Measurements from ENCODE around the gene SLC9A9. TPM values are rescaled to one million over a fixed set of nuclear protein-coding genes. Genes with fewer than 3 reads are reported as not detected.
A peak's percentile ranks its signal among the peaks of the same experiment; 100 is the strongest.

SLC9A9 gene
- total and polyA plus RNA-seq, 4 donors, result 12.0 to 39.7 (median 19.1) TPM

GRCh38 chr3:143271136-143271535, 577.1 kb downstream of the SLC9A9 start:
- Histone ChIP-seq H3K9me3 (ENCODE audit: control insufficient read depth, insufficient read depth, low read length) (no peaks in the 10 kb centered on the region), H3K27me3 (ENCODE audit: control insufficient read depth, insufficient read depth, low read length) (no peaks in the 10 kb centered on the region), H3K4me1 (ENCODE audit: control insufficient read depth, insufficient read depth, low read length) (no peaks in the 10 kb centered on the region), H3K36me3 (ENCODE audit: control insufficient read depth, insufficient read depth, low read length) (no peaks in the 10 kb centered on the region), H3K27ac (ENCODE audit: low read depth, low read length) (no peak overlapping the region), H3K4me3 (ENCODE audit: low read depth, low read length) (no peak overlapping the region)
- no CpG with 5 or more reads among the region's 2 CpGs for WGBS (ENCODE audit: insufficient coverage)
- DNase-seq (ENCODE audit: low read depth in 4 of 6, low spot score in 6 of 6), result peak in 1 of 6 donors; percentile 60

- WGBS (ENCODE audit: insufficient coverage), result 97% methylated on average over 3 of the region's 3 CpGs
- H3K4me3 ChIP-seq (ENCODE audit: low read depth, low read length), result no peak overlapping the region
Observed at GRCh38 chr3:143269741-143270140, 578.5 kb downstream of the SLC9A9 start.

GRCh38 chr3:143267989-143268388, 580.3 kb downstream of the SLC9A9 start:
- WGBS (ENCODE audit: insufficient coverage), result 92% methylated on average over 1 of the region's 1 CpG
- no peaks in the 10 kb centered on the region for H3K4me1 ChIP-seq (ENCODE audit: control insufficient read depth, insufficient read depth, low read length)
- no peak overlapping the region for H3K27ac ChIP-seq (ENCODE audit: low read depth, low read length)
- no peaks in the 10 kb centered on the region for H3K9me3 ChIP-seq (ENCODE audit: control insufficient read depth, insufficient read depth, low read length)
- H3K27me3 ChIP-seq (ENCODE audit: control insufficient read depth, insufficient read depth, low read length), result no peaks in the 10 kb centered on the region
- H3K36me3 ChIP-seq (ENCODE audit: control insufficient read depth, insufficient read depth, low read length), result peaks cover 3% of the 10 kb centered on the region
- no peak for DNase-seq (ENCODE audit: low read depth in 4 of 6, low spot score in 6 of 6)
- H3K4me3 ChIP-seq (ENCODE audit: low read depth, low read length), result no peak overlapping the region

More at GRCh38 chr3:143269741-143270140, 578.5 kb downstream of the SLC9A9 start:
- Histone ChIP-seq H3K9me3 (ENCODE audit: control insufficient read depth, insufficient read depth, low read length) (no peaks in the 10 kb centered on the region), H3K27me3 (ENCODE audit: control insufficient read depth, insufficient read depth, low read length) (no peaks in the 10 kb centered on the region), H3K27ac (ENCODE audit: low read depth, low read length) (no peak overlapping the region), H3K36me3 (ENCODE audit: control insufficient read depth, insufficient read depth, low read length) (peaks cover 3% of the 10 kb centered on the region), H3K4me1 (ENCODE audit: control insufficient read depth, insufficient read depth, low read length) (no peaks in the 10 kb centered on the region)
- no peak for DNase-seq (ENCODE audit: low read depth in 4 of 6, low spot score in 6 of 6)

- H3K27me3 ChIP-seq (ENCODE audit: control insufficient read depth, insufficient read depth, low read length), result no peaks in the 10 kb centered on the region
- H3K4me3 ChIP-seq (ENCODE audit: low read depth, low read length), result no peak overlapping the region
- no peak overlapping the region for H3K27ac ChIP-seq (ENCODE audit: low read depth, low read length)
- H3K9me3 ChIP-seq (ENCODE audit: control insufficient read depth, insufficient read depth, low read length), result no peaks in the 10 kb centered on the region
- H3K36me3 ChIP-seq (ENCODE audit: control insufficient read depth, insufficient read depth, low read length), result peaks cover 3% of the 10 kb centered on the region
- DNase-seq (ENCODE audit: low read depth in 4 of 6, low spot score in 6 of 6), result no peak
- H3K4me1 ChIP-seq (ENCODE audit: control insufficient read depth, insufficient read depth, low read length), result no peaks in the 10 kb centered on the region
Observed at GRCh38 chr3:143266927-143267326, 581.3 kb downstream of the SLC9A9 start.

GRCh38 chr3:143266511-143266910, 581.8 kb downstream of the SLC9A9 start:
- H3K36me3 ChIP-seq (ENCODE audit: control insufficient read depth, insufficient read depth, low read length), result peaks cover 3% of the 10 kb centered on the region
- H3K27me3 ChIP-seq (ENCODE audit: control insufficient read depth, insufficient read depth, low read length), result no peaks in the 10 kb centered on the region
- no peak overlapping the region for H3K4me3 ChIP-seq (ENCODE audit: low read depth, low read length)
- no peaks in the 10 kb centered on the region for H3K4me1 ChIP-seq (ENCODE audit: control insufficient read depth, insufficient read depth, low read length)
- WGBS (ENCODE audit: insufficient coverage), result no CpG with 5 or more reads among the region's 2 CpGs
- no peaks in the 10 kb centered on the region for H3K9me3 ChIP-seq (ENCODE audit: control insufficient read depth, insufficient read depth, low read length)
- no peak overlapping the region for H3K27ac ChIP-seq (ENCODE audit: low read depth, low read length)
- DNase-seq (ENCODE audit: low read depth in 4 of 6, low spot score in 6 of 6), result peak in 2 of 6 donors; percentile 18 to 73

GRCh38 chr3:143265501-143266070, 582.7 kb downstream of the SLC9A9 start:
- H3K4me3 ChIP-seq (ENCODE audit: low read depth, low read length), result no peak overlapping the region
- no peaks in the 10 kb centered on the region for H3K4me1 ChIP-seq (ENCODE audit: control insufficient read depth, insufficient read depth, low read length)
- H3K27me3 ChIP-seq (ENCODE audit: control insufficient read depth, insufficient read depth, low read length), result no peaks in the 10 kb centered on the region
- peaks cover 3% of the 10 kb centered on the region for H3K36me3 ChIP-seq (ENCODE audit: control insufficient read depth, insufficient read depth, low read length)
- no peaks in the 10 kb centered on the region for H3K9me3 ChIP-seq (ENCODE audit: control insufficient read depth, insufficient read depth, low read length)
- H3K27ac ChIP-seq (ENCODE audit: low read depth, low read length), result no peak overlapping the region
- 95% methylated on average over 5 of the region's 7 CpGs for WGBS (ENCODE audit: insufficient coverage)
- no peak for DNase-seq (ENCODE audit: low read depth in 4 of 6, low spot score in 6 of 6)

GRCh38 chr3:143263852-143264513, 584.3 kb downstream of the SLC9A9 start:
- H3K36me3 ChIP-seq (ENCODE audit: control insufficient read depth, insufficient read depth, low read length), result peaks cover 3% of the 10 kb centered on the region
- DNase-seq (ENCODE audit: low read depth in 4 of 6, low spot score in 6 of 6), result no peak
- WGBS (ENCODE audit: insufficient coverage), result 96% methylated on average over 4 of the region's 5 CpGs
- no peaks in the 10 kb centered on the region for H3K9me3 ChIP-seq (ENCODE audit: control insufficient read depth, insufficient read depth, low read length)
- no peaks in the 10 kb centered on the region for H3K4me1 ChIP-seq (ENCODE audit: control insufficient read depth, insufficient read depth, low read length)
- H3K27me3 ChIP-seq (ENCODE audit: control insufficient read depth, insufficient read depth, low read length), result no peaks in the 10 kb centered on the region
- no peak overlapping the region for H3K27ac ChIP-seq (ENCODE audit: low read depth, low read length)
- no peak overlapping the region for H3K4me3 ChIP-seq (ENCODE audit: low read depth, low read length)

- Histone ChIP-seq H3K4me3 (ENCODE audit: low read depth, low read length) (no peak overlapping the region), H3K27me3 (ENCODE audit: control insufficient read depth, insufficient read depth, low read length) (no peaks in the 10 kb centered on the region), H3K36me3 (ENCODE audit: control insufficient read depth, insufficient read depth, low read length) (peaks cover 3% of the 10 kb centered on the region), H3K9me3 (ENCODE audit: control insufficient read depth, insufficient read depth, low read length) (no peaks in the 10 kb centered on the region), H3K4me1 (ENCODE audit: control insufficient read depth, insufficient read depth, low read length) (no peaks in the 10 kb centered on the region), H3K27ac (ENCODE audit: low read depth, low read length) (no peak overlapping the region)
- DNase-seq (ENCODE audit: low read depth in 4 of 6, low spot score in 6 of 6), result no peak
- WGBS (ENCODE audit: insufficient coverage), result 55% methylated on average over 1 of the region's 2 CpGs
Observed at GRCh38 chr3:143261848-143262247, 586.4 kb downstream of the SLC9A9 start.

GRCh38 chr3:143258692-143259091, 589.6 kb downstream of the SLC9A9 start:
- WGBS (ENCODE audit: insufficient coverage), result 92% methylated on average over 2 of the region's 4 CpGs
- DNase-seq (ENCODE audit: low read depth in 4 of 6, low spot score in 6 of 6), result no peak
- Histone ChIP-seq H3K9me3 (ENCODE audit: control insufficient read depth, insufficient read depth, low read length) (no peaks in the 10 kb centered on the region), H3K4me1 (ENCODE audit: control insufficient read depth, insufficient read depth, low read length) (no peaks in the 10 kb centered on the region), H3K36me3 (ENCODE audit: control insufficient read depth, insufficient read depth, low read length) (no peaks in the 10 kb centered on the region), H3K27ac (ENCODE audit: low read depth, low read length) (no peak overlapping the region), H3K4me3 (ENCODE audit: low read depth, low read length) (no peak overlapping the region), H3K27me3 (ENCODE audit: control insufficient read depth, insufficient read depth, low read length) (no peaks in the 10 kb centered on the region)

GRCh38 chr3:143256416-143256815, 591.9 kb downstream of the SLC9A9 start:
- H3K27me3 ChIP-seq (ENCODE audit: control insufficient read depth, insufficient read depth, low read length), result no peaks in the 10 kb centered on the region
- H3K36me3 ChIP-seq (ENCODE audit: control insufficient read depth, insufficient read depth, low read length), result no peaks in the 10 kb centered on the region
- no peaks in the 10 kb centered on the region for H3K9me3 ChIP-seq (ENCODE audit: control insufficient read depth, insufficient read depth, low read length)
- H3K4me1 ChIP-seq (ENCODE audit: control insufficient read depth, insufficient read depth, low read length), result no peaks in the 10 kb centered on the region
- no peak overlapping the region for H3K27ac ChIP-seq (ENCODE audit: low read depth, low read length)
- no peak overlapping the region for H3K4me3 ChIP-seq (ENCODE audit: low read depth, low read length)
- no peak for DNase-seq (ENCODE audit: low read depth in 4 of 6, low spot score in 6 of 6)
